CD4-positive, alpha-beta T cell treated with Interleukin-4 for 4 hours (primary cell): Measurements from ENCODE around the gene KCNT1.

ENCODE experiments used
- DNase-seq: peaks from one replicate; pipeline ENCODE4 v3.0.0-alpha.2; 2020

KCNT1 gene

DNA sequence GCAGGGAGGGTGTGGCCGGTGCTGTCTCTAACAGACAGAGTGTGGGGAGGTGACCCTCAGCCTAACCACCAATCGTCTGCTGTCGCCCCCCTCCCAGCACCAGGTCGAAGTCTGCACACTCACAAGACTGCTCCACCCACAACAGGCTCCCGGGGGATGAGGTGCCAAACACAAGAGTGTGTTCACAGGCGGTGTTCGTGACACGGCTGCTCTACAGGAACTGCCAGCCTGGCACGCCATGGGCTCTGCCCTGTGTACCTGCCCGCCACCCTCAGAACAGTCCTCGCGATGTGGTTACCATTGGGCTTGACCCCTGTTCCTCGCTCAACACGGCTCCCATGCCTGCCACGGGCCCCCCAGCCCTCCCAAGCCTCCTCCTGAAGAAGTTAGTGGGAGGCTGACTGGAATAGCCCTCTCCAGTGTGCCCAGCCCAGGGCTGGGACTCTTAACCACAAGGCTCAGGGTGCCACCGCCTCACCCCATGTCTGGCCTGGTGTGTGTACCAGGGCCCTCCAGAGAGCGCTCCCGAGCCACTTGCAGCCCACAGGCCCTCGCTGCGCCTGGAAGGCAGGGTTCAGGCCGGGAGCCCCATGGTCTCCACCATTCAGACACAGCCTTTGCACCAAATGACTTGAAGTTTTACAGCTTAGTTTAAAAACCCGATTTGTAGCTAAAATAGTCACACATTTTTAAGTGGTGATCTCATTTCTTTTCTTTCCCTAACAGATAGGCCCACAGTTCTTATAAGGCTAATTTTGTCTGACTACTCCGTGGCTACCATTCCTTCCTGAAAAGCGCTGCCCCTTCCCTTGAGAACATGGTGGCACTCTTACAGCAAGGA is 102.8 kb downstream of the KCNT1 start:
- no peak for DNase-seq

DNA sequence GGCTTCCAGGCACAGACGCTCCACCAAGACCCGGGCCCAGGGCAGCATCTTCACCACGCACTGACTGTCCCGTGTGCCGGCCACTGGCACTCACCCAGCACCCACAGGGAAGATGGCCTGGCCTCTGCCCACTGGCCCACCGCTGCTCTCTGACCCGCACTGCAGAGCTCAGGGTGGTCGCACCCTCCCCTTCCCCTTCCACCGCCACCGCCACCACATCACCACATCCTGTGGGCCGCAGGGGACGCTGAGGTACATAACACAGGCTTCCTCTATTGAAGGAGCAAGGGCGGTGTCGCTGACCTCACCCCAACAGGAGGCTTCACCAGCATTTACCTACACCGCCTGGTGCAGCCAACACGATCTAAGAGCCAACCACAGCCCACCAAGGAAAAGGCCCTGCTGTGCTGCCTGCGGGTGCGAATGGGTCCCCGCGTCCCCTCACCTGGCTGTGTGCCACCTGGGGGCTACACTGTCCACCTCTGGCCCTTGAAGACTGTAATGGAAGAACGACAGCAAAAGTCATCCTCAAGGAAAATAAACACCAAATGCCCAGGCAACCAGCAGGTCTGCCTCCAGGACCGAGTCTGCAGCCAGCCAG is 103.5 kb downstream of the KCNT1 start:
- no peak for DNase-seq

DNA sequence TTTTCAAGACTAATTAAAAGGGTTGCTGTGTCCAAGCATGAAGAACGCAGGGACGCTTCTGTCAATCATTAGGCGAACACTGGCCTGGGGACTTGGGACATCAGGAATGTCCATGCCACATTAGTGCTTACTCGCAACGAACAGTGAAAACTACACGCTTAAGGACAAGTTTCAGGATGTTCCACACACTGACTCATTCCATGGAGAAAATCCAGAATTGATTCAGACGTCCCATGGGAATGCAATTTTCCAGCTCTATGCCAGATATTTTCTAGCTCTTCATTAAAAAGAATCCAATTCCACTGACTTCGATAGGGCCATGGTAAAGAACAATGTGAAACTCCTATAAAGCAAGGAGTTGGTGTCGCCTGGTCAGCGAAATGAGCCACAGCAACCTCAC is 107.2 kb downstream of the KCNT1 start:
- DNase-seq, result no peak

DNA sequence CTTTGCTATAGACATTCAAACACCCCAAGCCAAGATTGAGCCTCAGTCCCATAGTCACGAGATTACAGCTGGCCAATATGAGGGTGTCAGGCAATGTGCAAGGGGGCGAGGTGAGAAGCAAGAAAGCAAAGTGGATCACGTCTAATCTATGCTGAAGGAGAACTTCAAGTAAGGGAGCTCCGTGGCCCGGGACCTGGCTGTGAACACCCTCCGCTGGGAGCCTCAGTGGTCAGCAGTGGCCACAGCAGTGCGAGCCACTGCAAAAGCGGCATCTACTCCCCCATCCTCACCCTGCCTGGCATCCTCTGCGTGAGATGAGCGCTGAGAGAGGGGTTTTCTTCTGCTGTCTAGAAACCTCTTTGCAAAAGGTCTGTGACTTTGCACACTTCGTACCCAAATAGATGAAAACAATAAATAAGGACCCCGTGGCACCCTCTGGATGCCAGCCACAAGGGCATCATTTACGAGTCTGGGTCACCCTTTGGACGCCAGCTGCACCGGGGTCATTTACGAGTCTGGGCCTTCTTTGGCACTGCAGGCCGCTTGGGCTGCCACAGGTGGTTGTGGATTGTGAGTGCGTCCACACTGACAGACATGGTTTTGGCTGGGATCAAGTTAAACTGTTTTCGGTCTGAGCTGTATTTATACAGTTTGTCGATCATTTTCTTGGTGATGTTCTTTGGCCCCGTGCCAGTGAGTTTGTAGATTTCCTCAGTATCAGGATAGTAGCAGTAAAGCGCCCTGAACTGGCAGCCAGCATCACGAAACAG is 109.0 kb downstream of the KCNT1 start:
- no peak for DNase-seq

DNA sequence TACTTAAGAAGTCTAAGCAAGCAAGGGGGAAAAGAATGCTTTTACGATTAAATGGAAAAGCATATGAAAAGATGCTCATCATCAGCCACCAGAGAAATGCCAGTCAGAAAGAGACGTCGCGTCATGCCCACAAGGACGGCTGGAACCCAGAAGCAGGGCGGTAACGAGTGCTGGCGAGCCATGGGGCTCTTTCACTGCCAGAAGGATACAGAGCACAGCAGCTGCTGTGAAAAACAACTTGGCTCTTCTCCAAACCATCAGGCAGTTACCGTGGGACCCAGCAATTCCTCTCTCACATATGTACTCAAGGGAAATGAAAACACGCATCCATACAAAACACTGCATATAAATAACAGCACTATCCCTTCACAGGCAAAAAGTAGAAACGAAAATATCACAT is 109.8 kb downstream of the KCNT1 start:
- DNase-seq, result no peak

DNA sequence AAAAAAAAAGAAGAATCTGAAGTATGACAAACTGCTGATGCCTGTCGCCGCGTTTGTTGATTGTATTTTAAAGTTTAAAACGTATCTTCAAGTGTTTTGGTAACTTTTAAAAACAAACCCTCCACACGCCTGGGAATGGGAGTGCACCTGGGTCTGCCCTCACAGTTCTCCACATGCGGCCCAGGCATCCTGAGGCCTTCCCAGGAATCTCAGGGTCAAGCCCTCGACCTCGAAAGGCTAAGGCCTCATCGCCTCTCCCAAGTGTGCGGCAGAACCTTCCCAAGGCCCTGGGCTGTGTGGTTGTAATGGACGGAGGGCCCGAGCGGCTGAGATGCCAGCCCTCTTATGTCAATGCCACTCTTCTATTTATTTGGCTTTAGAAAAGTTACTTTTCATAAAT is 111.0 kb downstream of the KCNT1 start:
- DNase-seq, result no peak

DNA sequence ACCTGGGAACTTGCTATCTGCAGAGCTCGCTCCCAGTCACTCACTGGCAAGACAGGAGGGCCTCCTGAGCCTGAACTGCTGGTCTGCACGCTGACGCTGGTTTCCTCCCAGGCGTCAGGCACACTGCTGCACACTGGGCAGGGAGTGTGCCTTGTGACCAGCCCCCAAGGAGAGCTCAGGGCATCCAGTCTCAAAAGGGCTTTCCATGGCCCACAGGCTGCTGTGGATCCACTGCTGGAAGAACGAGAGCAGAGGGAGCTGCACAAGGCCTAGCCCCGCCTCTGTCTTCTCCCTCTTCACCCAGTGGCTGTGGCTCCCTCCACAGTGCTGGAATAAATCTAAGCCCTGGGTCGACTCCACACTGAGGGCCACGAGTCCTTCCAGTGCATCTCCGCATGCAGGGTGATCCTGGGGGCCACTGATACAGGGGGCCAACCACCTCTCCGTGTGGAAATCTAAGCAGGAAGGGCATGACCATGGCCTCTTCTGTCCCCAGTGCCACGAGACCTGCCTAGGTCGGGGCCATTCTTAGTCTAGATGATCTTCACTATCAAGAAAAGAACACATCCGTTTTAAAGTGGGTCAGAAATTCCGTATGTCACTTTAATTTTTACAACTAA is 111.8 kb downstream of the KCNT1 start:
- DNase-seq, result no peak

DNA sequence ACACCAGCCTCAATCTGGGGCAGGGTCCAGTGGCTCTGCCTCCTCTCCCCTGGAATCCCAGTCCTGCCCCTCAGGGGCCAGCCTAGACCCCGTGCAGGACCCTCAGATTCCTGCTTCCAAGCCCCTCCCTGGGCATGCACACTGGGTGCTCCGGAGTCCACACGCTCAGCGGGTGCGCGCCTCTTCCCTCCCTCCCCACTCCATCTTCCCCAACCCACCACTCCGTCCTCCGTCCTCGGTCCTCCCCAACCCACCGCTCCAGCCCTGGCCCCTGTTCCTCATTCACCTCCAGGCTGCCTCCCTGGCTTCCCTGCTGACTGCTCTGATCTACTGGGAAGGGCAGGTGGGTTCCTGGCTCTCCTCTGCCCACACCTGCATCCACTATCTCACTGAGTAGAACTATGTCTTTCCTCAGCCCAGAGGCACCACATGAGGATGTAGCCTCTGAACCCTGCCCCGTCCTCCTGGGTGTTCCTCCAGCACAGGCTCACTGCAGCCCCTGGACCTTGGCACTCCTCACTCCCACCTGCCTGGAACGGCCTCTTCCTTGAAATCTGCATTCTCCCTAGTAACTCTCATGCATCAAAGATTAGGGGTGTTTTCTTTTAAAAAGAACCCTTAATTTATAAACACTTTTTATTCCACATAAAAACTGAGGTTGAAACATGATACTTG is 112.6 kb downstream of the KCNT1 start:
- no peak for DNase-seq

DNA sequence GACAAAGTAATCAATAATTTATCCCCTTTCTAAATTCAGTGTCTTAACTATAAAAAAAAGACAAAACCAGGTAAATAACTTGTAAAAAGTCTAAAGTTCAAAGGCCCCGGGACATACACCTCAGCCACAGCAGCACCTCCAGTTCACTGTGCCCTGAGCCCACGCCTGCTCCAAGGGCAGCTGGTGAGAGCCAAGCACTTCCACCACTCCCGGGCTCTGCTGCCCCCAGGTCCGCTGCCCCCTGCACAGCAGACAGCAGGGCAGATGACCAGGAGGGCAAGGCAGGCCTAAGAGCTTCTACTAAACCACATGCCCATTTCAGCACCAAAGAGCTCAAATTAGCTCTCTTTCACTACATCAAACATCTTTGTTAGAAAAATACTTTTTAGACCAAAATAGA is 113.4 kb downstream of the KCNT1 start:
- DNase-seq, result no peak

DNA sequence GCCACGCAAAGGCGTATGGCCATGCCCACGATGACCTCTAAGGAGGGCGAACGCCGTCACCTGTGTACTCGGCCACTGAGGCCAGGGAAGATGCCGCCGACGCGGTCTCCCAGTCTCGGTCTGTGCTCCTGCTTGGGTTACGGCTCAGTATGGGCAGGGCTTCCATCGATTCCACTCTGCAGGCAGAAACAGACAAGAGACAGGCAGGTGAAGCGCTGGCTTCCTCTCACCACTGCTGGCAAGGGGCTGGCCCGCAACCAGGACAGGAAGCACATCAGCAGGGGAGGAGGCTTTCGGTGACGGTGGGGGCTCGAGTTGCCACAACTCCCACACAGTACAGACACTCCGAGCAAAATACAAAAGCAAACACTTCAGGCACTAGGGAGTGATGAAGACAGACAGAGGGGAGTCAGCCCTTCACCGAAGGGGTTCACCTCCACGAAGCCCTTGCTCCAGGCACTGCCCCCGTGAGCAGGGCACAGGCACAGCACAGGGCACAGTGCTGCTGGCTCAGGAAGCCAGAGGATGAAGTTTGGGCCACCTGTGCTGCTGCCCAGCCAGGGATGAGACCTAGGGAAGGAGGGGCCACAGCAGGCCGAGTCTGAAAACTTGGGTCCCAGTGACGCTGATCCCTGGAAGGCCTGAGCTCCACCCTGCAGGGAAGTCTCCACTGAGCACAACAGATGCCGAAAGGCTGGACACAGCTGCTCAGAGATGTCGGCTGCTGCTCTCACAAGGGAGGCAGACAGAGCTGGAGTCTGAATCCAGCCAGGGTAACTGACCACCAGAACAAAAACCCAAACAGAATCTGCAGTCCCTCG is 114.1 kb downstream of the KCNT1 start:
- DNase-seq, result no peak

DNA sequence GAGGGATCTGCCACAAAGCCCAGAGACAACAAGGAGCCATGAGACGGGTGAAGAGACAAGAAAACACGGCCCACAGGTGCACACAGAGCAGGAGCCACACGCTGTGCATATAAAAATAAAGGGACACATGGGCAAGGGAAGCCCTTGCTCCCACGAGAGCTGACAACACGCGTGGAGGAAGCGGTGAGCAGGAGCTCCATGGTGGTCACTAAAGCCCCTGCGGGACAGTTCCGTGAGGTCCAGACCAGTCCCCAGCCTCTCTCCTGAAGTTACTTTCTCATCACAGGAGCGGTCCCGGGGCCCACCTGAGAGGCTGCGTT is 114.6 kb downstream of the KCNT1 start:
- DNase-seq, result no peak

DNA sequence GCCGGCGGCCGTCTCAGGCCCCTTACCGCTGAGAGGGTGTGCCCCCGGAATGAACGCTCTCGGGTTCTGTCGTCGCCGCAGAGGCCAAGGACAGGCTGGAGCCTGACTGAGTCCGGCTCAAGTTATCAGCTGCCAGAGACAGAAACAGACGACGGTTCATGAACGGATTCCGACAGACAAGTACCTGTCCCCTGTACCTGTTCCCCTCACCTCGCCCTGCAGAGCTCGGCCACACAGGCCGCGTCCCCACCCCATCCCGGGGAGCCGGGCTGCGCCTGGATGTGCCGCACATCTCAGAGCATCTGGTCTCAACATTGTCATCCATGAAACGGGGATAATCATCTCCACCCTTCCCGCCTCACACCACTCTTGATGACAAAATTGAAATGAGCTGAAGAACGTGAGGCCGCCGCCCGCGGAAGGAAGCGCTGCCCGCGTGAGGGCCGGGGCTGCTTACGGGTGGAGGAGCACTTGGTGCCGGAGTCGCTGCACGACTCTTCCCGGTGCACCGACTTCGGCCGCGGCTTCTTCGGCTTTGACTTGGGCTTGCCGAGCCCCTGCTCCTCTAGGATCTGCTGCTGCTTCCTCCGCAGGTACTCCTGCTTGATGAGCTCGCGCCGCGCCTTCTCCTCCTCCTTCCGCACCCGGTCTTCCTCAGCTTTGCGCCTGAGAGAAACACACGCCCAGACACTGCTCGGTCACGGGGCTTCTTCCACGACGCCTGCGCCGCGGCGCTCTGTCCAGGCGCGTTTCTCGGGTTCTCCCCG is 116.1 kb downstream of the KCNT1 start:
- DNase-seq, result no peak

DNA sequence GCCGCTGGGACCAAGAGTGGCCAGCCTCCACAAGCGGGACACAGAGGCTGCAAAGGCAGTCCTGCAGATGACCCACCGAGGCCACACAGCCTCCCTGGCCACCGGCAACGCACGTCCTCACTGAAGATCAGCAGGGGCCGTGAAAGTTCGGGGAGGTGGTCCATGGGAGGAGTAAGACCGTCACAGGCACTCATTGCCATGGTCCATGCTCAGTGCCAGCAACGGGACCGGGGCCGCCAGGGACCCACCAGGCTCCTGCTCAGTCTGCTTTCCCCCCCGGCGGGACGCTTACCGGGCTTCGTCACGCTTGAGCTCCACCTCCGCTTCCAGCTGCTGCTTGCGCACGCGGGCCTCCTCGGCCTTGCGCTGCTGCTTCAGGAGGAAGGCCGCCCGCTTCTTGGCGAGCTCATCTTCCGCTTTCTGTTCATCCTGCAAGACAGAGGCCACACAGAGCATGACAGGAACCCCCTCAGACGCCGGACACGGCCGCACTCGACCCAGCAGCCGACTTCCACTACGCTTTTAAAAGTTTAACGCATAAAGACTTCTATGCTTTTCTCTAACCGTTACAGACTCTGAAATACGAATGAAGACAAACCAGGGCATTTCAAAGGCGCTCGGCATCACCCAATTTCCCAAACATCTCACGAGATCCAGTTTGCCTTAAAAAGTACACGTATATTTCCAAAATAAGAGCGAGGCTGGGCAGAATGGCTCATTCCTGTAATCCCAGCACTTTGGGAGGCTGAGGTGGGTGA is 116.9 kb downstream of the KCNT1 start:
- DNase-seq, result no peak

DNA sequence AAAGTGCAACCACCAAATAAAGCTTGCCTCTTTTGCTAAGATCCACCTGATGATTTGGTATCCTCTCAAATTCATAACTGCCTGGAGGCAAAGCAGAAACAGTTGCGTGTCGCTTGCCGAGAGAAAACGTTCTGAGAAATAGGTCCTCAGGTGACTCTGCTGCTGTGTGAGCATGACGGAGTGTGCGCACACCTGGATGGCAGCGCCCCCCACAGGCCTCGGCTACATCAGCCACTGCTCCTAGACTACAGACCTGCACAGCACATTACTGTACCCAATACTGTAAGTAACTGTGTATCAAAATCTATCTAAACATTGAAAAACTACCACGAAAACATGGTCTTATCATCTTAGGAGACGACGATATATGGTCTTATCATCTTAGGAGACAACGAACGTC is 117.9 kb downstream of the KCNT1 start:
- no peak for DNase-seq

DNA sequence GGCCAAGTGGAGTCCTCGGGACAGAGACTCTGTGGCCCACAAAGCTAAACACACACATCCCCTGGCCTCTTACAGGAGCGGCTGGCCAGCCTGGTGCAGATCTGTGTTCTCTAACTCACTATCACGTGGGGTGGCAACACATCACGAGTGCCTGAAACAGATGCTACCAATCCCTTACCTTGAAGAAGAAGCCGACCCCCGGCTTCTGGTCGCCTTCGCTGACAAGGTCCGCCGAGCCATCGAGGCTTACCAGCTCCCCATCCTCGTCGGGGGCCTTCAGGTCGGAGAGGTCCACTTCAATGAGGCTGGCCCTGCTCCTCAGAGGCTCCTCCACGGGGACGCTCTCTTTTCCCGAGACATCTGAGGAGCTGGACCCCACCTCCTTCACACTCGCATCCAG is 118.7 kb downstream of the KCNT1 start:
- no peak for DNase-seq

DNA sequence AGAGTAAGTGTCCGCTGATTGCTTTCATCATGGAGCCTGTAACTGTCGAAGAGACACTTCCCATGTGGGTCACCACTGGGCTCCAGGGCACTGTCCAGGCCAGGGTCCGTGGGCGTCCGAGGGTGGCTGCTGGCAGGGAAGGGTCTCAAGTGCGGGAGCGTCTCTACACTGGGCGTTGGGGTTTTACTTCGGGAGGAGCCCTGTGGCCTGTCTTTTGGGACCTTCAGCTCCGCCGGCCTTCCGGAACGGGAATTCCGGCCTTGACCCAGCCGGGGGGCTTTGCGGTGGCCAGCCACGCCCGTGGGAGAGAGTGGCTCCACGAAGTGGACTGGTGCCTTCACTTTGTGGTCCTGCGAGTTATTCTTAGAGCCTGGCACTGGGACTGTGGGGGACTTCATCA is 119.1 kb downstream of the KCNT1 start:
- DNase-seq, result no peak

DNA sequence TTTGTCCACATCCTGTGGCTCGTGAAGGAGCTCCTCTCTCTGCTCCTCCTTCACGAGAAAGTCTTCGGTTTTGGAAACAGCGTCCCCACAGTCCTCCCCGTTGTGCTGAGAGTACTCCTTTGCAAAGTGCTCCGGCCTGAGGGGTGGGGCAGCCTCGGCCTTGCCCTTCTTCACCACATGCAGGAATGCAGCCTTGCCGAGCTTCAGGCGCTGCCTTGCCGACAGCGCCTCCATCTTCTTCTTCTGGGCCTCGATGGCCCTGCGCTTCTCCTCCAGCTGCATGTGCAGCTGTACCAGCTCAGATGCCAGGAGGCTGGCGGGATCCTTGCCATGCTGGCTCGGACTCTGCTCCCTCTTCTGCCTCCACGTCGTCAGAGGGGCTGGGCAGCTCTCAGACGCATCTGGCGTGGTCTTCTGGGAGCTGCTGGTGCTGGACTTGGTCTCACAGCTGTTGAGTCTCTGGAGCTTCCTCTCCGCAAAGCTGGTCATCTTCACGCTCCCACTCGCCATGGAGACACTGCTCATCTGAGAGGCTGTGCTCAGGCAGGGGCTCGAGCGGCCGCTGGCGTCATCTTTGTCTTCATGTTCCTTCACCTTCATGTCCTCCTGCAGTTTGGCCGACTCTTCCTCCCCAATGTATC is 119.9 kb downstream of the KCNT1 start:
- DNase-seq, result no peak

DNA sequence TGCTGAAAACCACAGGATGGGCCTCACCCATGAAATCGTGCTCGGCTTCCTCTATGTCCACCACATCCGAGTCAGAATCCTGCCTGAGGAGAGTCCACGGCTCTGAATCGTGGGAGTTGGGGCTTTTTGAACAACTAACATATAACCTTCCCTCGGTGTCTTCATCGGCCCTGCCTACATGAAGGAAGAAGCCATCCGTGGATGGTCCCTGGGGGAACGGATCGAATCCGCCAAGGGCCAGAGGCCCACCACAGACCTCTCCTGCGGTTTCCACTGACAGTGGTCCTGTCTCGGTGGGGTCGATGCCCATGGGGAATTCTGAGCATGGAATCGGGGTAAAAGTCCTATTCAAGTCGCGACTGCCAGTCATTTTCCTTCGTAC is 120.4 kb downstream of the KCNT1 start:
- DNase-seq, result no peak

DNA sequence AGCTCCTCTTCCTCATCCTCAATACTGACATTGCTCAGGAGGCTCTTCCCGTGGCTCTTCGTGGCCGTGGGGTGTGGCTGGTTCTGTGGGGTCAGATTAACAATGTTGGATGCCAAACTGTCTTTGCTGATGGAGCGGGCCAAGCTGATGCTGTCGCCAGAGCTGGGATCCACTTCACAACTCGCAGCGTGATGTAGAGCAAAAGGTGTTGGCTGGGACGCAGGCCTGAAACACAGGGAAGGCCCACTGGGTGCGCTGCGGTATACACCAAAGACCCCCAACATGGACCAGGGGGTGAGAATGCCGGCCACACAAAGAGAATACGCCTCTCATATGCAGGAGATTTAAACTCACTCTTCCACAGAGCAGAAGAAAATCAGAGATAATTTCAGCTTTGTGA is 121.1 kb downstream of the KCNT1 start:
- DNase-seq, result no peak
